ENCODE data around the gene REC8. TPM values are rescaled to one million over a fixed set of nuclear protein-coding genes. Genes with fewer than 3 reads are reported as not detected.
A peak's percentile ranks its signal among the peaks of the same experiment; 100 is the strongest.

The REC8 gene
- total and polyA plus RNA-seq, 2 of the 13 experiments (the other 11 are each of a cell fraction or from before 2014, with no cell fraction given) = 3.4 to 14.7 TPM

GRCh38 chr14:24135584-24135833, 36.4 kb upstream of the REC8 start (continued):
- TF ChIP-seq PHB2 (IDR thresholded peaks at IDR 0.05; ENCODE audit: partially characterized antibody) = no peak
- peak; percentile 89 for TF ChIP-seq THAP9 (CRISPR knock-in tag; IDR thresholded peaks at IDR 0.05; ENCODE audit: borderline replicate concordance)
- TF ChIP-seq PCBP2 (optimal IDR thresholded peaks at IDR 0.05; ENCODE audit: low read depth, low read length, poor library complexity, severe bottlenecking) = no peak
- no peak for TF ChIP-seq RXRB (CRISPR knock-in tag; IDR thresholded peaks at IDR 0.05; ENCODE audit: borderline replicate concordance)
- no peak for TF ChIP-seq ZNF407 (CRISPR knock-in tag; IDR thresholded peaks at IDR 0.05; ENCODE audit: not compliant biosample characterization)
- TF ChIP-seq ZMAT5 (CRISPR knock-in tag; IDR thresholded peaks at IDR 0.05; ENCODE audit: borderline replicate concordance, low read depth) = no peak
- TF ChIP-seq BRF2 (CRISPR knock-in tag; IDR thresholded peaks at IDR 0.05) = no peak
- TF ChIP-seq DPF2 (CRISPR knock-in tag; IDR thresholded peaks at IDR 0.05; ENCODE audit: borderline replicate concordance, low read depth) = no peak
- no peak for TF ChIP-seq FLYWCH1 (CRISPR knock-in tag; IDR thresholded peaks at IDR 0.05)
- TF ChIP-seq ZNF713 (CRISPR knock-in tag; IDR thresholded peaks at IDR 0.05) = no peak
- no peak for TF ChIP-seq SNRNP70 (IDR thresholded peaks at IDR 0.05; ENCODE audit: low read depth, low read length)
- TF ChIP-seq HNRNPL (IDR thresholded peaks at IDR 0.05; ENCODE audit: low read depth, low read length) = no peak
- TF ChIP-seq ATF2 (CRISPR knock-in tag; IDR thresholded peaks at IDR 0.05) = no peak
- no peak for TF ChIP-seq ZNF121 (CRISPR knock-in tag; IDR thresholded peaks at IDR 0.05)

Data from HepG2 (cell line).